Stimulated activated CD4-positive, alpha-beta T cell treated with anti-CD3 and anti-CD28 coated beads, Interleukin-4, amount 100 ng/mL, for 48 hours (primary cell): Measurements from ENCODE around the gene LPAR4.
"Not testable (repeated sequence)": the region's sequence is repeated elsewhere in the genome, so short reads cannot be mapped to it uniquely, and the experiment has no call there.

Experiments used
- DNase-seq, 2 donors: peaks; one replicate each; pipeline ENCODE4 v3.0.0-alpha.2; 2020; ENCODE audit warnings: low read depth in 2 of 2

LPAR4 gene

GRCh38 chrX:78747489-78747888 is at the start of gene LPAR4:
Gene LPAR4, plus strand, starts transcription at chrX:78747720. Its CDS starts 7,150 bp downstream, at chrX:78754870.
- DNase-seq = no peak

GRCh38 chrX:78706071-78706470 is 41.4 kb upstream of the LPAR4 start:
- no peak for DNase-seq

- DNase-seq = no peak
Measured at GRCh38 chrX:78708262-78708661, 39.3 kb upstream of the LPAR4 start.

GRCh38 chrX:78708816-78709215 is 38.7 kb upstream of the LPAR4 start:
- DNase-seq = no peak

- no peak for DNase-seq
Measured at GRCh38 chrX:78710171-78710570, 37.3 kb upstream of the LPAR4 start.

- DNase-seq = no peak
Measured at GRCh38 chrX:78712336-78712735, 35.2 kb upstream of the LPAR4 start.

- DNase-seq = no peak
Measured at GRCh38 chrX:78725287-78725686, 22.2 kb upstream of the LPAR4 start.

GRCh38 chrX:78746496-78746895 is 1.0 kb upstream of the LPAR4 start:
- no peak for DNase-seq

GRCh38 chrX:78747971-78748370 is 451 bp downstream of the LPAR4 start:
- DNase-seq = no peak

GRCh38 chrX:78748846-78749245 is 1.3 kb downstream of the LPAR4 start:
- DNase-seq = no peak

GRCh38 chrX:78753571-78753970 is 6.1 kb downstream of the LPAR4 start:
- no peak for DNase-seq

GRCh38 chrX:78754917-78755316 is 7.4 kb downstream of the LPAR4 start:
- DNase-seq = no peak

- no peak for DNase-seq
Measured at GRCh38 chrX:78759081-78759480, 11.6 kb downstream of the LPAR4 start.

GRCh38 chrX:78769101-78769755 is 21.7 kb downstream of the LPAR4 start:
- DNase-seq = no peak

GRCh38 chrX:78769946-78770345 is 22.4 kb downstream of the LPAR4 start:
- DNase-seq = no peak

GRCh38 chrX:78796916-78797315 is 49.4 kb downstream of the LPAR4 start:
- DNase-seq = no peak

- no peak for DNase-seq
Measured at GRCh38 chrX:78800114-78800513, 52.6 kb downstream of the LPAR4 start.

- no peak for DNase-seq
Measured at GRCh38 chrX:78800694-78801093, 53.2 kb downstream of the LPAR4 start.

GRCh38 chrX:78801522-78801921 is 54.0 kb downstream of the LPAR4 start:
- DNase-seq = no peak

GRCh38 chrX:78802526-78802925 is 55.0 kb downstream of the LPAR4 start:
- DNase-seq = not testable (repeated sequence)
